ENCODE measurements around the gene PDE2A.

PDE2A gene

GRCh38 chr11:72551571-72551970, 122.7 kb downstream of the PDE2A start:
- H3K9ac ChIP-seq (ENCODE audit: low read length), result no peak overlapping the region
- no peak overlapping the region for H3K4me3 ChIP-seq (ENCODE audit: low read length)
- no peaks in the 10 kb centered on the region for H3K27me3 ChIP-seq (ENCODE audit: control insufficient read depth, insufficient read depth, low read length)
- H3K36me3 ChIP-seq (ENCODE audit: control insufficient read depth, low read depth, low read length), result no peaks in the 10 kb centered on the region
- no peak overlapping the region for H3K27ac ChIP-seq (ENCODE audit: low read length)
- H3K4me1 ChIP-seq (ENCODE audit: control insufficient read depth, low read depth, low read length), result no peaks in the 10 kb centered on the region
- no peaks in the 10 kb centered on the region for H3K9me3 ChIP-seq (ENCODE audit: control insufficient read depth, low read depth, low read length)

GRCh38 chr11:72548463-72548862, 125.8 kb downstream of the PDE2A start:
- Histone ChIP-seq H3K4me3 (ENCODE audit: low read length) (no peak overlapping the region), H3K27ac (ENCODE audit: low read length) (no peak overlapping the region), H3K4me1 (ENCODE audit: control insufficient read depth, low read depth, low read length) (no peaks in the 10 kb centered on the region), H3K9me3 (ENCODE audit: control insufficient read depth, low read depth, low read length) (no peaks in the 10 kb centered on the region), H3K36me3 (ENCODE audit: control insufficient read depth, low read depth, low read length) (no peaks in the 10 kb centered on the region), H3K27me3 (ENCODE audit: control insufficient read depth, insufficient read depth, low read length) (no peaks in the 10 kb centered on the region), H3K9ac (ENCODE audit: low read length) (no peak overlapping the region)

GRCh38 chr11:72546866-72547265, 127.4 kb downstream of the PDE2A start:
- H3K4me1 ChIP-seq (ENCODE audit: control insufficient read depth, low read depth, low read length), result no peaks in the 10 kb centered on the region
- H3K4me3 ChIP-seq (ENCODE audit: low read length), result no peak overlapping the region
- no peaks in the 10 kb centered on the region for H3K27me3 ChIP-seq (ENCODE audit: control insufficient read depth, insufficient read depth, low read length)
- no peak overlapping the region for H3K27ac ChIP-seq (ENCODE audit: low read length)
- no peaks in the 10 kb centered on the region for H3K36me3 ChIP-seq (ENCODE audit: control insufficient read depth, low read depth, low read length)
- H3K9ac ChIP-seq (ENCODE audit: low read length), result no peak overlapping the region
- no peaks in the 10 kb centered on the region for H3K9me3 ChIP-seq (ENCODE audit: control insufficient read depth, low read depth, low read length)

- no peak overlapping the region for H3K9ac ChIP-seq (ENCODE audit: low read length)
- no peaks in the 10 kb centered on the region for H3K36me3 ChIP-seq (ENCODE audit: control insufficient read depth, low read depth, low read length)
- no peak overlapping the region for H3K4me3 ChIP-seq (ENCODE audit: low read length)
- H3K27ac ChIP-seq (ENCODE audit: low read length), result no peak overlapping the region
- no peaks in the 10 kb centered on the region for H3K27me3 ChIP-seq (ENCODE audit: control insufficient read depth, insufficient read depth, low read length)
- no peaks in the 10 kb centered on the region for H3K4me1 ChIP-seq (ENCODE audit: control insufficient read depth, low read depth, low read length)
- no peaks in the 10 kb centered on the region for H3K9me3 ChIP-seq (ENCODE audit: control insufficient read depth, low read depth, low read length)
Measured at GRCh38 chr11:72544589-72544988, 129.6 kb downstream of the PDE2A start.

GRCh38 chr11:72543849-72544542, 130.2 kb downstream of the PDE2A start:
- Histone ChIP-seq H3K27ac (ENCODE audit: low read length) (no peak overlapping the region), H3K36me3 (ENCODE audit: control insufficient read depth, low read depth, low read length) (no peaks in the 10 kb centered on the region), H3K9ac (ENCODE audit: low read length) (no peak overlapping the region), H3K4me3 (ENCODE audit: low read length) (no peak overlapping the region), H3K27me3 (ENCODE audit: control insufficient read depth, insufficient read depth, low read length) (no peaks in the 10 kb centered on the region), H3K4me1 (ENCODE audit: control insufficient read depth, low read depth, low read length) (no peaks in the 10 kb centered on the region), H3K9me3 (ENCODE audit: control insufficient read depth, low read depth, low read length) (no peaks in the 10 kb centered on the region)

GRCh38 chr11:72541257-72541974, 132.8 kb downstream of the PDE2A start:
- Histone ChIP-seq H3K4me3 (ENCODE audit: low read length) (no peak overlapping the region), H3K27me3 (ENCODE audit: control insufficient read depth, insufficient read depth, low read length) (no peaks in the 10 kb centered on the region), H3K27ac (ENCODE audit: low read length) (no peak overlapping the region), H3K36me3 (ENCODE audit: control insufficient read depth, low read depth, low read length) (no peaks in the 10 kb centered on the region), H3K9me3 (ENCODE audit: control insufficient read depth, low read depth, low read length) (no peaks in the 10 kb centered on the region), H3K9ac (ENCODE audit: low read length) (no peak overlapping the region), H3K4me1 (ENCODE audit: control insufficient read depth, low read depth, low read length) (peaks cover 5% of the 10 kb centered on the region)

GRCh38 chr11:72537051-72537450, 137.2 kb downstream of the PDE2A start:
- Histone ChIP-seq H3K27me3 (ENCODE audit: control insufficient read depth, insufficient read depth, low read length) (no peaks in the 10 kb centered on the region), H3K4me1 (ENCODE audit: control insufficient read depth, low read depth, low read length) (peaks cover 17% of the 10 kb centered on the region), H3K4me3 (ENCODE audit: low read length) (no peak overlapping the region), H3K9ac (ENCODE audit: low read length) (no peak overlapping the region), H3K27ac (ENCODE audit: low read length) (no peak overlapping the region), H3K36me3 (ENCODE audit: control insufficient read depth, low read depth, low read length) (no peaks in the 10 kb centered on the region), H3K9me3 (ENCODE audit: control insufficient read depth, low read depth, low read length) (no peaks in the 10 kb centered on the region)

- Histone ChIP-seq H3K27me3 (ENCODE audit: control insufficient read depth, insufficient read depth, low read length) (no peaks in the 10 kb centered on the region), H3K27ac (ENCODE audit: low read length) (no peak overlapping the region), H3K9ac (ENCODE audit: low read length) (no peak overlapping the region), H3K9me3 (ENCODE audit: control insufficient read depth, low read depth, low read length) (no peaks in the 10 kb centered on the region), H3K4me1 (ENCODE audit: control insufficient read depth, low read depth, low read length) (peaks cover 17% of the 10 kb centered on the region), H3K4me3 (ENCODE audit: low read length) (no peak overlapping the region), H3K36me3 (ENCODE audit: control insufficient read depth, low read depth, low read length) (no peaks in the 10 kb centered on the region)
Measured at GRCh38 chr11:72535194-72535547, 139.1 kb downstream of the PDE2A start.

- H3K36me3 ChIP-seq (ENCODE audit: control insufficient read depth, low read depth, low read length), result no peaks in the 10 kb centered on the region
- no peak overlapping the region for H3K9ac ChIP-seq (ENCODE audit: low read length)
- H3K27ac ChIP-seq (ENCODE audit: low read length), result no peak overlapping the region
- no peak overlapping the region for H3K4me3 ChIP-seq (ENCODE audit: low read length)
- no peaks in the 10 kb centered on the region for H3K27me3 ChIP-seq (ENCODE audit: control insufficient read depth, insufficient read depth, low read length)
- H3K9me3 ChIP-seq (ENCODE audit: control insufficient read depth, low read depth, low read length), result no peaks in the 10 kb centered on the region
- peaks cover 17% of the 10 kb centered on the region for H3K4me1 ChIP-seq (ENCODE audit: control insufficient read depth, low read depth, low read length)
Measured at GRCh38 chr11:72534371-72535193, 139.6 kb downstream of the PDE2A start.

GRCh38 chr11:72529068-72529467, 145.2 kb downstream of the PDE2A start:
- no peak overlapping the region for H3K9ac ChIP-seq (ENCODE audit: low read length)
- H3K27ac ChIP-seq (ENCODE audit: low read length), result no peak overlapping the region
- no peaks in the 10 kb centered on the region for H3K27me3 ChIP-seq (ENCODE audit: control insufficient read depth, insufficient read depth, low read length)
- no peaks in the 10 kb centered on the region for H3K36me3 ChIP-seq (ENCODE audit: control insufficient read depth, low read depth, low read length)
- peaks cover under 1% of the 10 kb centered on the region for H3K4me1 ChIP-seq (ENCODE audit: control insufficient read depth, low read depth, low read length)
- H3K9me3 ChIP-seq (ENCODE audit: control insufficient read depth, low read depth, low read length), result no peaks in the 10 kb centered on the region
- H3K4me3 ChIP-seq (ENCODE audit: low read length), result no peak overlapping the region

- no peak overlapping the region for H3K9ac ChIP-seq (ENCODE audit: low read length)
- H3K9me3 ChIP-seq (ENCODE audit: control insufficient read depth, low read depth, low read length), result no peaks in the 10 kb centered on the region
- no peaks in the 10 kb centered on the region for H3K27me3 ChIP-seq (ENCODE audit: control insufficient read depth, insufficient read depth, low read length)
- H3K27ac ChIP-seq (ENCODE audit: low read length), result no peak overlapping the region
- no peaks in the 10 kb centered on the region for H3K4me1 ChIP-seq (ENCODE audit: control insufficient read depth, low read depth, low read length)
- no peaks in the 10 kb centered on the region for H3K36me3 ChIP-seq (ENCODE audit: control insufficient read depth, low read depth, low read length)
- H3K4me3 ChIP-seq (ENCODE audit: low read length), result no peak overlapping the region
Measured at GRCh38 chr11:72528121-72528520, 146.1 kb downstream of the PDE2A start.
